ENCODE measurements around the gene CMTM7.
A peak's percentile ranks its signal among the peaks of the same experiment; 100 is the strongest.
"Not testable (repeated sequence)": the region's sequence is repeated elsewhere in the genome, so short reads cannot be mapped to it uniquely, and the experiment has no call there.

CMTM7 gene

GRCh38 chr3:32460817-32461496 lies 69.3 kb downstream of the CMTM7 start:
- not testable (repeated sequence) for ATAC-seq
- peak; percentile 5 for DNase-seq

DNA sequence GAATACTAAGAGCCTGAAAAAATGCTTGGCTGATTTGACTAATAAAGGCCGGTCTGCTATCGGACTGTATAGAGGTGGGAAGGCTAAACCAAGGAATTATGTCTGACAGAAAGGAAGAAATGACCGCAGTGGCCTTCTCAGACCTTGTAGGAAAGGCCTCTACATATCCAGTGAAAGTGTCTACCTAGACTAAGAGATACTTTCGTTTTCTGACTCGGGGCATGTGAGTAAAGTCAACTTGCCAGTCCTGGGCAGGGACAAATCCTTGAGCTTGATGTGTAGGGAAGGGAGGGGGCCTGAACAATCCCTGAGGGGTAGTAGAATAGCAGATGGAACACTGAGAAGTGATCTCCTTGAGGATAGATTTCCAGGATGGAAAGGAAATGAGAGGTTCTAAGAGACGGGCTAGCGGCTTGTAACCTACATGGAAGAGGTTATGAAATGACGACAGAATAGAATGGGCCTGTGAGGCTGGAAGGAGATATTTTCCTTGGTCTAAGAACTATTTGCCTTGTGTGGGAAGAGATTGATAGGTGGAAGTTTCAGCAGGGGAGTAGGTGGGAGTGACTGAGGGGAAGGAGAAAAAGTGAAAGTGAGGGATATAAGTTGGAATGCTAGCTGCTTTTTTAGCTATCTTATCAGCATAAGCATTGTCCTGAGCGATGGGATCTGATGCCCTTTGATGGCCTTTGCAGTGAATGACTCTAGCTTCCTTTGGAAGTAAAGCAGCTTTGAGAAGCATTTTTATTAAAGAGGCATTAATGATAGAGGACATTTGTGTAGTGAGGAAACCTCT lies 70.7 kb downstream of the CMTM7 start:
- peak; percentile 3 for DNase-seq
- not testable (repeated sequence) for ATAC-seq

DNA sequence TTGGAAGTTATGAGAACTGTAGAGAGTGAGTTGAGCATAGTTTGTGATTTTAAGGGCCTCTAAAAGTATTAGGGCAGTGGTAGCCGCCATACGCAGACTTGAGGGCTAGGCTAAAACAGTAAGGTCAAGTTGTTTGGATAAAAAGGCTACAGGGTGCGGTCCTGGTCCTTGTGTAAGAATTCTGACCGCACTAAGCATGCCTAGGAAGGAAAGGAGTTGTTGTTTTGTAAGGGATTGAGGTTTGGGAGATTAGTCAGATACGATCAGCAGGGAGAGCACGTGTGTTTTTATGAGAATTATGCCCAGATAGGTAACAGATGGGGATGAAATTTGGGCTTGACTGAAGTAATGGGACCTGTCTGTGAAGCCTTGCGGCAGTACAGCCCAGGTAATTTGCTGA lies 71.8 kb downstream of the CMTM7 start:
- not testable (repeated sequence) for ATAC-seq, DNase-seq

DNA sequence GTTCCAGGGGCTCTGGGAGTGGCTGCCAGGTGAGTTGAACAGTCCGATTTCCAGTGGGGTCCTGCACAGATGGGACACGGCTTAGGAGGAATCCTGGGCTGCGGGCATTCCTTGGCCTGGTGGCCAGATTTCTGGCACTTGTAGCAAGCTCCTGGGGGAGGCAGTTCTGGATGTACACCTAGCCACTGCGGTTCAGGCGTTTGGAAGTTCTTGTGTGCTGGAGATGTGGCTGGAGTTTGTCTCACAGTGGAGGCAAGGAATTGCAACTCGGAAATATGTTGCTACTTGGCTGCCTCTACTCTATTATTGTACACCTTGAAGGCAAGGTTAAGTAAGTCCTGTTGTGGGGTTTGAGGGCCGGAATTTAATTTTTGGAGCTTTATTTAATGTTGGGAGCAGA lies 73.1 kb downstream of the CMTM7 start:
- ATAC-seq, DNase-seq: not testable (repeated sequence)

- not testable (repeated sequence) for ATAC-seq, DNase-seq
Measured at GRCh38 chr3:32466808-32467207, 75.2 kb downstream of the CMTM7 start.

DNA sequence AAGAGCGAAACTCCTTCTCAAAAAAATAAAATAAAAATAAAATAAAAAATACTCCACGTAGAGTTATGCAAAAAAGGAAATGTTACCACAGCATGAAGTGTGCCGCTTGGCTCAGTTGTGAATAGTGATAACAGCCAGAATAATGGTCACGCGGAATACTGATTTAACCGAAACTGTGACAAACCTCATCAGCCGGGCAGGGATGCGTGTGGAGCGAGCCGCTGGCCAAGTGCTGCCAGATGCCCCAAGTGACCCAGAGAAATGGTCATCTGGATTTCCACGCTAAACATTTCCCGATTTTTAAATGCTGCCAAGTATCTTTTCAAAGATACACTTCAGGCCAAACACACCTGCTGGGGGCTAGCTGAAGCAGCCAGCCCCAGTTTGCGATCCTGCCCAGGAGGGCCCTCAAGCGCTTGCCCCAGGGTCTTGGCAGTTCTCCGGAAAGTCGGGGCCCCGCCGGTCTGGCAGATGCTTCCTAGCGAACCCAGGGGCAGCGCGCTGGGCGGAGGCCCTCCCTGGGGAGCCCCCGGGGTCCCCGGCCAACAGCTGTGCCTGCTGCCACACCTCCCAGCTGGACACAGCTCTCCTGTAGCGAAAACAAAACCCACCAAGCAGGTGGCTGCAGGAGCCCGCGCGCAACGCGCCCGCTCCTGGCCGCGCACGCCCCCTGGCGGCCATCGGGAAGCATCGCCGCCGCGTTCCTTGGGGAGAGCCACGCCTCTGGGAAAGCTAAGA lies 75.8 kb downstream of the CMTM7 start:
- DNase-seq (peak; percentile 83), ATAC-seq (peak; percentile 80)

GRCh38 chr3:32469151-32469874 lies 77.7 kb downstream of the CMTM7 start:
- ATAC-seq (no peak), DNase-seq (no peak)

DNA sequence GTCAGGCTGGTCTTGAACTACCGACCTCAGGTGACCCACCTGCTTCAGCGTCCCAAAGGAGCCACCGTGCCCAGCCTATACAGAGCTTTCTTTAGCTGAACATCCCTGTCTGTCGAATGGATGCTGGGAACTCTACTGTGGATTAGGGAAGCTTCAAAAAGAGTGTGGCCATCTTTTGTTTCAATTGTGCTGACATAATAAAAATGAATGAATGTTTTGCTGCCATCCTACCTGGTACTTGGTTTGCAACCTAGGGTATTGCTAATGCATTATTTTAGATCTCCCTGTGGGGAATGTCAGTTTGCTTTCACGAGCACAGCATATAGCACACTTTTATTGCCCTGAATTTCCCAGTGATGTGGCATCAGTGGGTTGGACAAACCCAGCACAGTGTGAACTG lies 78.7 kb downstream of the CMTM7 start:
- ATAC-seq (no peak), DNase-seq (no peak)

DNA sequence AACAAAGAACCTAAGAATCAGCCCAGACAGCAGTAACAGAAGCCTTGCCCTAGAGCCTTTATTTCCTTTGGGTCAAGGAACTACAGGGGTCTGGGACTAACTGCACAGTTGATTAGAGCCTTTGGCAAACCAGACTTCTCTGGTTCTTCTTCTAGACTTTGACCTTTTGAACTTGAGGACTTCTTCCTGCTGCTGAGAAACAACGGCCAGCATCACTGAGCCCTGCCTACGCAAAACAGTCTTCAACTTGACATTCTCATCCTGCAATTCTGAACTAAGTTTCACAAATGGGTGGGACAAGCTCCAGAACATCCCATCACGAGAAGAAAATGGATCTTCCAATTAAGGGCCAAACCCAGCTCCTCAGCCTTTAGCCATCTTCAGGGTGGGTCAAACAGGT lies 79.6 kb downstream of the CMTM7 start:
- DNase-seq (no peak), ATAC-seq (no peak)

DNA sequence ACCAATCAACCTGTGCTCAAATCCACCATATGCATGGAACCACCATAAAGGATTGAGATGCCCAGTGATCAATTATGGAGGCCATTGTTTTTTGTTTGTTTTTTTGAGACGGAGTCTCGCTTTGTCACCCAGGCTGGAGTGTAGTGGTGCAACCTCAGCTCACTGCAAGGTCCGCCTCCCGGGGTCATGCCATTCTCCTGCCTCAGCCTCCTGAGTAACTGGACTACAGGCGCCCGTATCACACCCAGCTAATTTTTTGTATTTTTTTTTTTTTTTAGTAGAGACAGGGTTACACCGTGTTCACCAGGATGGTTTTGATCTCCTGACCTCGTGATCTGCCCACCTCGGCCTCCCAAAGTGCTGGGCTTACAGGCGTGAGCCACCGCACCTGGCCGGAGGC lies 80.5 kb downstream of the CMTM7 start:
- DNase-seq, ATAC-seq: not testable (repeated sequence)

GRCh38 chr3:32474201-32474600 lies 82.5 kb downstream of the CMTM7 start:
- DNase-seq (no peak), ATAC-seq (no peak)

GRCh38 chr3:32480604-32481003 lies 89.0 kb downstream of the CMTM7 start:
- no peak for ATAC-seq
- no peak for DNase-seq

GRCh38 chr3:32481791-32482631 lies 90.4 kb downstream of the CMTM7 start:
- DNase-seq, result no peak
- ATAC-seq, result peak; percentile 65

- ATAC-seq, result no peak
- DNase-seq, result no peak
Measured at GRCh38 chr3:32482693-32483092, 91.0 kb downstream of the CMTM7 start.

GRCh38 chr3:32483772-32484171 lies 92.1 kb downstream of the CMTM7 start:
- ATAC-seq (no peak), DNase-seq (no peak)

DNA sequence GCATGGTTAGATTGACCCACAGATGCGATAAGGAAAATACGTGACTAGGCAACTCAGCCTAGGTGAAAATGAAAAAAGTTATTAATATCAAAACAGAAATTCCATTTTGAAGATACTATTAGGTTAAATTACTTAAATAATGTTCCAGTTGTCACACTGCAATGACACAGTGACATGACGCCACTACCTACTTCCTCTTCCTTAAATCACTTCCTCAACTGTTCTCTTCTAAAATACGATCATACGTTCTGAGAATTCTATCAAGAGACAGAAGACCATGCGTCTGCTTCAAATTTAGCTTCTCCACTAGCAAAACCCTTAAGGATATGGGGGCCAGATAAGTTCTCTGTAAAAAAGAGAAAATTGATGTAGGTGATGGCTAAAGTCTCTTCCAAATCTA lies 92.8 kb downstream of the CMTM7 start:
- ATAC-seq (no peak), DNase-seq (no peak)

- ATAC-seq (no peak), DNase-seq (no peak)
Measured at GRCh38 chr3:32487781-32488473, 96.3 kb downstream of the CMTM7 start.

GRCh38 chr3:32488474-32489008 lies 96.9 kb downstream of the CMTM7 start:
- DNase-seq (no peak), ATAC-seq (no peak)

GRCh38 chr3:32492684-32493436 lies 101.2 kb downstream of the CMTM7 start:
- ATAC-seq (peak; percentile 30), DNase-seq (no peak)

Measured in stimulated activated naive CD8-positive, alpha-beta T cell treated with anti-CD3 and anti-CD28 coated beads, Interleukin-15, Interleukin-2, amounts not matched to agents 100 U/mL and 50 U/mL, for 24 hours (primary cell).